ENCODE data around the gene EBI3. TPM values are rescaled to one million over a fixed set of nuclear protein-coding genes. Genes with fewer than 3 reads are reported as not detected.

EBI3 gene
- total and polyA plus RNA-seq, 2 of the 13 experiments (the other 11 are each of a cell fraction or from before 2014, with no cell fraction given): 3.4 TPM; not detected in 1

GRCh38 chr19:4182084-4182810 is 47.1 kb upstream of the EBI3 start, which contains the start of the genes ANKRD24 and SIRT6 (continued):
- TF ChIP-seq HNF1A (IDR thresholded peaks at IDR 0.05; ENCODE audit: low read depth): no peak
- TF ChIP-seq HNF1A (CRISPR knock-in tag; IDR thresholded peaks at IDR 0.05; ENCODE audit: borderline replicate concordance): no peak
- peak; percentile 88 for TF ChIP-seq GMEB1 (CRISPR knock-in tag; IDR thresholded peaks at IDR 0.05; ENCODE audit: borderline replicate concordance)
- TF ChIP-seq ZNF790 (CRISPR knock-in tag; IDR thresholded peaks at IDR 0.05; ENCODE audit: borderline replicate concordance): no peak
- 0 out of 2 replicates have a peak, but pooled peaks have one; percentile 61 for TF ChIP-seq IRF9 (CRISPR knock-in tag; IDR thresholded peaks at IDR 0.05; ENCODE audit: borderline replicate concordance)
- peak; percentile 66 for TF ChIP-seq RFXAP (CRISPR knock-in tag; IDR thresholded peaks at IDR 0.05; ENCODE audit: borderline replicate concordance)
- TF ChIP-seq ZZZ3 (CRISPR knock-in tag; IDR thresholded peaks at IDR 0.05; ENCODE audit: borderline replicate concordance): peak; percentile 98; the same call in 1 of the 2 replicates
- peak; percentile 68 for TF ChIP-seq ARID5B (CRISPR knock-in tag; IDR thresholded peaks at IDR 0.05)
- TF ChIP-seq TRIM22 (IDR thresholded peaks at IDR 0.05): no peak
- peak; percentile 96 for TF ChIP-seq ELF1 (CRISPR knock-in tag; IDR thresholded peaks at IDR 0.05)
- 0 out of 2 replicates have a peak, but pooled peaks have one; percentile 24 for TF ChIP-seq MEIS2 (CRISPR knock-in tag; IDR thresholded peaks at IDR 0.05)
- no peak for TF ChIP-seq NONO (IDR thresholded peaks at IDR 0.05)
- TF ChIP-seq NONO (CRISPR knock-in tag; conservative IDR thresholded peaks at IDR 0.05): peak; percentile 92
- peak; percentile 60; the same call in 1 of the 2 replicates for TF ChIP-seq NR2C2 (CRISPR knock-in tag; IDR thresholded peaks at IDR 0.05; ENCODE audit: borderline replicate concordance)
